ENCODE results near the gene CORO7. TPM values are rescaled to one million over a fixed set of nuclear protein-coding genes. Genes with fewer than 3 reads are reported as not detected.

The CORO7 gene
- total RNA-seq, 1 experiment from 2014 or later: 14.3 TPM

GRCh38 chr16:4315186-4316107 lies 100.9 kb downstream of the CORO7 start, which contains the start of gene GLIS2:
Gene GLIS2 (plus strand): TSS chr16:4316067. CDS start chr16:4332281, 16,214 bp downstream.
- peaks cover 42% of the 10 kb centered on the region for H3K79me2 ChIP-seq (ENCODE audit: low read length)
- no TSS peak for BruUV-seq (replicated peaks)
- POLR2A ChIA-PET (ENCODE audit: unreplicated experiment): interaction anchor here (0.5 to 0.7 kb wide), 2 partner anchors 41 to 132 kb away, joined by 3 to 4 read pairs; no protein-coding TSS in a partner anchor
- H3K27ac ChIP-seq (ENCODE audit: low read length): no peak within 1 kb of the TSS
- peaks cover 10% of the 10 kb centered on the region for H3K4me1 ChIP-seq (ENCODE audit: insufficient read depth, low read length)
- ATAC-seq (peak; percentile 35), DNase-seq (peak; percentile 57)
- no peaks in the 10 kb centered on the region for H4K20me1 ChIP-seq (ENCODE audit: low read length)
- H3K9ac ChIP-seq (ENCODE audit: low read length): peak within 1 kb of the TSS; percentile 41
- H3K4me3 ChIP-seq (ENCODE audit: low read length): peak within 1 kb of the TSS; percentile 75
- peak within 1 kb of the TSS; percentile 83 for H2AFZ ChIP-seq (ENCODE audit: low read length)
- no peaks in the 10 kb centered on the region for H3K36me3 ChIP-seq (ENCODE audit: low read depth, low read length)
- no peaks in the 10 kb centered on the region for H3K9me2 ChIP-seq (replicated peaks; ENCODE audit: low read length)
- no peaks in the 10 kb centered on the region for H3K27me3 ChIP-seq (ENCODE audit: low read length)
- TF ChIP-seq CTCF (conservative IDR thresholded peaks at IDR 0.05; ENCODE audit: low read depth, low read length) (no peak), EZH2phosphoT487 (IDR thresholded peaks at IDR 0.05; ENCODE audit: borderline replicate concordance, low read length) (no peak), EZH2 (IDR thresholded peaks at IDR 0.05; ENCODE audit: low read length, unreplicated experiment) (no peak)
- H3K4me2 ChIP-seq (ENCODE audit: low read length): peak within 1 kb of the TSS; percentile 90
- H3K9me3 ChIP-seq (ENCODE audit: low read length): no peaks in the 10 kb centered on the region
- intact Hi-C loops (cut with micrococcal nuclease): loop anchor here (5.0 kb wide), 1 partner anchor 43 kb away; the partner anchor contains the start of gene TFAP4
- CTCF ChIA-PET: interaction anchor here (0.6 to 1.7 kb wide), 2 partner anchors 25 to 399 kb away, joined by 6 to 8 read pairs; no protein-coding TSS in a partner anchor
- no peaks in the 10 kb centered on the region for H3F3A ChIP-seq (ENCODE audit: low read length, unreplicated experiment)

- CTCF ChIA-PET: interaction anchor here (1.7 kb wide), 1 partner anchor 24 kb away, joined by 6 read pairs; no protein-coding TSS in a partner anchor
- Histone ChIP-seq H3K27me3 (ENCODE audit: low read length) (no peaks in the 10 kb centered on the region), H3K27ac (ENCODE audit: low read length) (no peak overlapping the region), H4K20me1 (ENCODE audit: low read length) (no peaks in the 10 kb centered on the region), H3K9me3 (ENCODE audit: low read length) (no peaks in the 10 kb centered on the region), H3K4me1 (ENCODE audit: insufficient read depth, low read length) (peaks cover 15% of the 10 kb centered on the region), H3F3A (ENCODE audit: low read length, unreplicated experiment) (no peaks in the 10 kb centered on the region), H3K4me3 (ENCODE audit: low read length) (peak overlapping the region; percentile 69), H3K36me3 (ENCODE audit: low read depth, low read length) (no peaks in the 10 kb centered on the region), H3K4me2 (ENCODE audit: low read length) (peak overlapping the region; percentile 90), H3K9me2 (replicated peaks; ENCODE audit: low read length) (no peaks in the 10 kb centered on the region), H3K9ac (ENCODE audit: low read length) (peak overlapping the region; percentile 27), H2AFZ (ENCODE audit: low read length) (peak overlapping the region; percentile 83), H3K79me2 (ENCODE audit: low read length) (peaks cover 34% of the 10 kb centered on the region)
- POLR2A ChIA-PET (ENCODE audit: unreplicated experiment): interaction anchor here (0.5 kb wide), 1 partner anchor 41 kb away, joined by 3 read pairs; no protein-coding TSS in a partner anchor
- peak; percentile 39 for DNase-seq
- ATAC-seq: peak; percentile 9
- TF ChIP-seq EZH2 (IDR thresholded peaks at IDR 0.05; ENCODE audit: low read length, unreplicated experiment): no peak
- TF ChIP-seq CTCF (conservative IDR thresholded peaks at IDR 0.05; ENCODE audit: low read depth, low read length): no peak; the same call in 1 of the 2 replicates
- no peak for TF ChIP-seq EZH2phosphoT487 (IDR thresholded peaks at IDR 0.05; ENCODE audit: borderline replicate concordance, low read length)
- intact Hi-C loops (cut with micrococcal nuclease): loop anchor here (5.0 kb wide), 1 partner anchor 42 kb away; the partner anchor contains the start of gene TFAP4
- BruUV-seq (replicated peaks): TSS peak; percentile 60
Observed at GRCh38 chr16:4314532-4315185, 101.7 kb downstream of the CORO7 start.
